Hematopoietic multipotent progenitor cell treated with erythropoietin and hydrocortisone succinate and interleukin-3 and kit ligand, for 8 days (in vitro differentiated cells): Measurements from ENCODE around the gene TLE3.

Source experiments
- DNase-seq: peaks from one replicate; pipeline ENCODE4 v3.0.0-alpha.2; 2015

TLE3 gene

DNA sequence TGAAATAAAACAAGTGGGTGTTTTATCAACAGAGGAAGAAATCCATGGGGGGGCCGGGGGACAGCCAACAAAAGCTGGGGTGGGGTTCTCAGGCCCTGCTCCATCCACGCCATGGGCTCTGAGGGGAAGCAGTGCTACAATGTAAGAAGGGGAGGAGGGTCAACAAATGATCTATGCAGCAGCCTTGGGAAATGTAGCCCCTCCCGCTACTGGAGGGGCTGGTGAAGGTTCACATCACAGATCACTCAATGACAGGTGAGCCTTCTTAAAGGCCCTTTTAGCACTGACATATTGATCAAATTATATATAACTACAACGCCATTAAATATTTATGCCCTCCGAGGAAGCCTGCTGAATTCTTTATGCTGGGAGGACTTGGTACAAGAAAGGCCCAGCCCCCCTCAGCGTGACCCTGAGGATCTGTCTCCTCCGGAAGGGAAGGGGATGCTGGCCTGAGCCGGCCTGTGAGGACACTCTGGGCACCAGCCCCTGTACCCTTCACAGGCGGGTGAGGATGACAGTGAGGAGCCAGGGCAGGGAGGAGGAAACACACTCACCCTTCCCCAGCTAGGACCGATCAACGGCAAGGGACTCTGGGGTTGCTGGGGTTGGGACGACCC, 15.3 kb downstream of the TLE3 start:
- no peak for DNase-seq

DNA sequence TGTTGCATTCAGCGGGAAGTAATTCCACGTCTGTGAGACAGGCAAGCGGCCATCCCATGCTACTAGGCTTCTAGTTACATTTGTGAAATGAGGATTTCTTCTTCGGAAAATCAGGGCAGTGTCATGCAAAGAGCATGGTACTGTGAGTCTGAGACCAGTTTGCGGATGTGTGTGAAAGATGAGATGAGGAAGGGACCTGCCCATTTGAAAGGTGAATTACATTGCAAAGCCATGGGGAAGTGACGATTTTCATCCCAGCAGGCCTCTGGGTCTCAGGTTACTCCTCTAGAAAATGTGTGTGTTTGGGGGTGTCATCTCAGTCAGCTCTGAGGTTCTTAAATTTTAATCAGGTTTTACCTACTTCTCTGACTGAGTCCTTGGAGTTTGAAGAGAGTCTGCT, 16.1 kb downstream of the TLE3 start:
- no peak for DNase-seq

DNA sequence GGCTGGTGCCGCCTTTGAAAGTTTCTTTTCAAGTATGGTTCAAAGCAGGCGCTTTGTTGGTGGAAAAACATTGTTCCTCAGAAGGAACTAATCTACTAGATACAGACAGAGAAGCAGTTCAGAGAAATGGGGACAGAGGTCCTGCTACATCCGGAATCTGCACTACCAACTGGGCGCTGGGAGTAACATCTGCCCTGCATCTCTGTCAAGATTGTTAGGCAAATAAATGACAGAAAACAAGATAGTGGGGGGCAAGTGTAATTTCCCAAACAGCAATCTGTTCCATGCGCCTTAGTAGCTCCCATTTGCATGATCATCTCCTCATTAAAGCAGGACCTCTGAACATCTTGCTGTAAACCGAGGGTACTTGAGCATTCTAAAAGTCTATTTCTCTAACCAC, 17.4 kb downstream of the TLE3 start:
- no peak for DNase-seq

GRCh38 chr15:70079888-70080287, 17.8 kb downstream of the TLE3 start:
- DNase-seq: no peak

GRCh38 chr15:70078578-70079417, 18.9 kb downstream of the TLE3 start:
- DNase-seq: no peak

GRCh38 chr15:70077188-70078147, 20.2 kb downstream of the TLE3 start:
- no peak for DNase-seq

- no peak for DNase-seq
Observed at GRCh38 chr15:70074380-70074779, 23.3 kb downstream of the TLE3 start.

DNA sequence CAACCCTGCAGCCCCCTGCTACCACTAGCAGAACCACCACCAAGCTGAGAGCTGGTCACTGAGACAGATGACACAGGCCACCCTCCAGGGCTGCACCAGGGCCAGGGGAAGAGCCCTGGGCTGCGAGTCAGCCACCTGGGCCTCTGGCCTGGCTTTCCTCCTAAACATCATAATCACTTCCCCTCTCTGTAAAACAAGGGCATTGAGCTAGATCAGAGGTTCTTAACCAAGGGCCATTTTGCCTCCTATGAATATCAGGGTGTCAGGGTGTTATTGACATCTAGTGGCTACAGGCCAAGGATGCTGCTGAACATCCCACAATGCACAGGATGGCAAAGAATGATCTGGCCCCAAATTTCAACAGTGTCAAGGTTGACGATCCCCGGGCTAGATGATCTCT, 25.2 kb downstream of the TLE3 start:
- DNase-seq: no peak

DNA sequence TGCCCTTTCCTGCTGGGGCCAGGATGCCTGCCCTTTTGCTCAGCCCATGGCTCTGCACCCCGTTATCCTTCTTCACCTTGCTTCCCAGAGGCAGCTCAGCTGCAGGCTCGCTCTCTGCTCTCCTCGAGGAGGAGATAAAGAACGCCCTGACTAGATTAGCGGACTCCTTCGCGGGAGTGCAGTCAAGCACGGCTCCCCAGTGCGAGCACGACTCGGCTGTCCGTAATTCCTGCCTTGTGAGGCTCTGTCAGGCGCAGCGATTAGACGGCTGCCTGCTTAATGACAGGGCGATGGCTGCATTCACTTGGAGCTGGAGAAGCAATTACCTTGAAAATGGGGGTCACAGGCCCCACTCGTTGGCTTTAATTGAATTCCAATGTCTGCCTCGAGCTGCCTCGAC, 25.9 kb downstream of the TLE3 start:
- DNase-seq: no peak

GRCh38 chr15:70069716-70070115, 28.0 kb downstream of the TLE3 start:
- DNase-seq: no peak

DNA sequence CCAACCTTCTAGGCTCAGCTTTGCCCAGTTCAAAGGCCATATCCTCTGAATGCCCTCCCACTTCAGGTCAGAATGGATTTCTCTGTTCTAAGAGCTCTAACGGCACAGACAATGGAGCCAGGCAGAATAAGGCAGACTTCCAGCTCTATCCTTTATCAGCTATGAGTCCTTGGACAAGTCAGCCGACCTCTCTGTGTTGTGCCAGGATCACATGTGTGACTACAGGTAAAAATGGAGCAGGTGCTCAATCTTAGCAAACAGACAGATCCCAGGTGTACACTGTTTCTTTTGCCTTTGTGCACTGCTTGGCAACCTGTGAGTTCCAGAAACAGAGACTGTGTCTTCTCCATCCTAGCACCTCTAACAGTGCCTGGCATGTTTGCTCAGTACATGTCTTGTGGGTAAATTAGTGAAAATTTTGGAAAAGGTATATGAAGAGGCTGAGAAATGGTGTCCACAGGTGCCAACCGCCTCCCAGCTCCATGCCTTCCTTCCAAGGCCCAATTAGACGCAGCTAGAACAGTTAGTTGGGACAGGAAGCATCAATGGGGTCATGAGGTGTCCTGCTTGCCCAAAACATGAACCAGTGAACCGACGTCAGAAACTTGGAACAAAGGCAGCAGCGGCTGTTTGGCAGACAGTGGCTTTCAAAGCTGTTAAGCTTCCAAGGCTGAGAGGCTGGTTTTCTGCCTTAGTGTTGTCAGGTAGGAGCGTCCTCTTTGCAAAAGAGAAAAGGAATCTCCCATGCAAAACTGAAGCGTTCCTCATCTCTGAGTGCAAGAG, 28.7 kb downstream of the TLE3 start:
- DNase-seq: no peak

GRCh38 chr15:70067681-70068080, 30.0 kb downstream of the TLE3 start:
- DNase-seq: no peak

GRCh38 chr15:70067011-70067410, 30.7 kb downstream of the TLE3 start:
- no peak for DNase-seq

DNA sequence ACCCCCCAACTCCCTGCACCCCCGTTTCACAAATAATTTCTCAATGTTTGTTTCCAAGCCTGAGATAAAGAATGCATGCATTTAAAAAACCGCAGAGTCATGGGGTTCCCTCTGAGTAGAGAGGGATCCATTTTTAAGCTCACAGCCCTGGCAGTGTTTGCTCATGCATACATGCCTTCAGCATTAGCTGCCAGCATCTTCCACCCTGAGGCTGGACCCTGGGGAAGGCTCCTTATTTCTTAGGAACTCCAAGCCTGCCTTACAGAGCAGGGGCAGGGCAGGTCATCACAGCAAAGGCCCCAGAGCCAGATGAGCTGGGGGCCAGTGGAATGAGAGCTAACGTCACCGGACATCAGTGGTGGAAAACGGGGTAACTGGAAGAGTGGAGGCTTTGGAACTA, 31.3 kb downstream of the TLE3 start:
- DNase-seq: no peak

DNA sequence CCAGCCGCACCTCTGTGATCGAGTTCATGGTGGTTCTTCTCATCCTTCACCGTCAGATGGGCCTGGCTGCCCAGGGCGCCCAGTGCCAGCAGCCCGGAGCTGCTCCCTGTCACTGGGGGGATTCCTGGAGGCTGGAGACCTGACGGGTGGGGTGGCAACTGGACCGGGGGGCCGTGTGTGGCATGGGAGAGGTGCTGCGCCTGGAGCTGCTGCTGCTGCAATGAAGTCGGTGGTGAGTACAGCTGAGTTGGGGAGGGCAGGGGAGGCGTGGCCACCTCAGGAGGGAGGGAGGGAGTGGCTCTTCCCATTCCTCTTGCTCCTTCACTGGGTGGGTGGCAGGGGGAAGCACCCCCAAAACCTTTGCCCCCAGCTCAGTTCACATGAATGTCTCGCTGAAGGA, 31.7 kb downstream of the TLE3 start:
- no peak for DNase-seq

DNA sequence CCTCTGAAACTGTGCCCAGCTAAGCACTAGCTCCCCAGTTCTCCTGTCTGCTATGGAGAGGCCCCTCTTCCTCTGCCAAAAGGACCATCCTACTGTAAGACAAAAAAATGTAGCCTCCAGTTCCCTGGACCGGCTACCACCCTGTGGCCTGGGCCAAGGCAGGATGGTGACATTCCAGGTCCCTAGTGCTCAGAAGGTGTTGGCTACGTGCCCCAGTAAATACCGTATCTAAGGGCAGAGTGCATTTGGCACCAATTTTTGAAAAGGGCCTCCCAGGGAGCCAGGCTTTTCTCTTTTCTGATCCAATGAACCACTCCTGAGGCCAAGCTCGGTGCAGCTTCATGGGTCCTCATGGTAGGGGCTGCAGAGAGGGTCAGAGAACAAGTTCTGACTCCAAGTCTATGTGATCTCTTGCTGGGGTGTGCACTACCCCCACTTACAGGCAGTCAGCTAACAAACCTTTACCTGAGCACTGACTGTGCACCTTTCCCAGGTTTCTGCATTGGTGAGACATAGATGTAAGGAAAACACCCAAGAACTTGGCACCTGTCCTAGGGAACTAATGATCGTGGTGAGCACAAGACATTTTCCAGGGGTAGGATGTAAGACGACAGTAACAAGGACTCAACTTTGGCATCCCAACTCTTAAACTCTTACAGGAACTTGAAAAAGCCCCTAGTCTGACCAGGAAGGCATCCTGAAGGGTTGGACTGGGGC, 32.6 kb downstream of the TLE3 start:
- DNase-seq: no peak

- no peak for DNase-seq
Observed at GRCh38 chr15:70064441-70064840, 33.3 kb downstream of the TLE3 start.

- no peak for DNase-seq
Observed at GRCh38 chr15:70063980-70064379, 33.7 kb downstream of the TLE3 start.

DNA sequence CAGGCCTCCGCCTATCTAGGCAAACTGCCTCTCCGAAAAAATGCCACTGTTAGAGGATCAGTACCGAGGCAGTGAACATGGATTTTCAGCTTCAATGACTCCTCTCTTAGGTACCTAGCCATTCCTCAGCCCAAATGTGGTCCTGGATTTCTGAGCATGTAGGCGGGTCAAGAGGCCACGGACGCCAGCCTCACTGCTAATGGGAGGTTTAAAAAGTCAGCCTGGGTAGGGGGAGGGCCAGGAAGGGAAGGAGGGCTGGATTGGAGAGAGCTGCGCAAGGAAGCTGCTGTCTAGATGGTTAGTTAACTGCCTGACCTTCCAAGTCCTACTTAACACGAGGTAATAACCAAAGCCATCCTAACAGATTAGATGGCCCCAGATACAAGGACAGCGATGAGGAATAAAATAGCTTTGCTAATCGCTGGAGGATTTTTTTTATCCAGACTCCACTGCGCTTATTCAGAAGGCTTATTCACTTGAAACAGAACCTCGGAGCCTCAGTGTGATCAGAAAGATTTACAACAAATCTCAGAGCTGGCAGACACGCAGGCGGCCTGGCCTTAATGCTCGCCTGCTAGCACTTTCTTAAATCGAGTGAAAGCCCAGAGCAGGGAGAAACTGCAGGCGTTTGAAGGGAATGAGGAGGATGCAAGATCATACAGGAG, 34.3 kb downstream of the TLE3 start:
- DNase-seq: no peak

DNA sequence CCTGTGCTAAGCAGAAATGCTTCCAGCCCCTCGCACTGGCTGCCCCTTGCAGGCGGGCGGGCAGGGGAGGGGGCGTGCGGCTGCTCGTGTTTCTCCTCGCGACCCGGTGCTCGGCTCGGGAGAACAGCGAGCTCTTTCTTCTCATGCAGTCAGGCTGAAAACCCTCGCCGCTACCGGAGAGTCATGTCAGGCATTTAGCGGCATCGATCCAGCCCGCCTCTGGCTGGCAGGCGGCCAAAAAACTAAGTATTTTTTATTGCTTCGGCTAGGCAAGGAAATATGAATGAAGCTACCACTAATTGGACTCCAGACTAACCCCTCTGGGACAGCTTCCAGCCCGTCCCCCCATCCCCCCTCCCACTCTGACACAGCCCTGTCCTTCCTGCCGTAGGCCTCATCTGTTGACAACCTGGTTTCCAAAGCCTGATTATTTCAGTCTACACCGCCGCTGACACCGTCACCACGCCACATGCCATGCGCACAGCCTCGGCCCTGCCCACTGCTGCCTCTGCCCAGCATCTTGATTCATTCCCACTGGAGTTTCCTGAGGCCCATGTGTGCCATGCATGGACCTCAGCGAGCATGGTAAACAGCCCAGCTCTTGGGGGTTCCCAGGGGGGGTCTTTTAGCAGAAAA, 35.3 kb downstream of the TLE3 start:
- DNase-seq: no peak

DNA sequence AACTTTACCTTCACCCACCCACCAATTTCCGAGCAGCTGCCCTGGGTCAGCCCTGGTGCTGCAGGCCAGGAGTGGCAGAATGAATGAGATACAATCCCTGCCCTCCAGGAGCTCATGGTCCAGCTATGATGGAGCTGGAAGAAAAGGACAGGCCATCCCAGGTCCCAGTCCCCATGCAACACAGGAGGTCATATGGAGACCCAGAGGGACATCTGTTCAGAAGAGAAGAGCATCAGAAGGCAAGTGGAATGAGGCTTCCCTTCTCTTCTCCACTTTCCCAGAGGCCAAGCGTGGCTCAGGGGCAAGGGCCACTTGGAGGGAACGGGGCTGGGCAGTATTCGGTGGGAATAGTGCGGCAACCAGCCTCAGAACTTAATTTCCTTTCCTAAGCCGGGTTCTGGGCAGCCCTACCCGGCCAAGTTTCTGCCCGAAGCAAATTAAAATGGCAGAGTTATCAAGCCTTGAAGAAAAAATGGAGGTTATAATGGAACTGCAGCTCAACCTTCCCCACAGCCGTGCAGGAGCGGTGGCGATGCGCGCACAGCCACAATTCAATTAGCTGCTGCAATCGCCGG, 35.9 kb downstream of the TLE3 start:
- DNase-seq: no peak
